Left cardiac atrium (tissue), 2 donors: ENCODE data around the gene PCDHGA8. TPM values are rescaled to one million over a fixed set of nuclear protein-coding genes. Genes with fewer than 3 reads are reported as not detected.

Source experiments
- total RNA-seq, 2 donors: library from RNA; stranded (reverse); fragmentation: NEBNext Ultra II Directional; extraction: Animal tissue kit (Norgen Biotek cat#: 25700); gene quantifications; one replicate each; pipeline ENCODE4 v1.2.1, GENCODE V29; 2021
- donor health status: DM: no; HTN: yes; CAD: no; lungs with severe emphysema.
- donor health status: DM: yes; HTN: yes; CAD: no.

Gene PCDHGA8
- total RNA-seq, 2 donors from 2014 or later: 2.9 to 3.7 TPM

Other genes starting within 250 kb of the PCDHGA8 start
- gene PCDHB6, start 242.6 kb upstream of the PCDHGA8 start, total RNA-seq: under 1 TPM; 0.71 to 0.86 TPM
- 1 to 10 TPM; 1.0 to 1.7 TPM for gene PCDHB7, start 220.0 kb upstream of the PCDHGA8 start, total RNA-seq
- gene PCDHB8, start 214.8 kb upstream of the PCDHGA8 start, total RNA-seq: 1 to 10 TPM; 2.6 to 6.1 TPM
- gene PCDHB16, start 210.2 kb upstream of the PCDHGA8 start, total RNA-seq: 1 to 10 TPM; 2.6 to 3.1 TPM
- 1 to 10 TPM; 2.5 to 4.3 TPM for gene PCDHB9, start 205.5 kb upstream of the PCDHGA8 start, total RNA-seq
- 1 to 10 TPM; 1.3 to 1.5 TPM for gene PCDHB10, start 200.3 kb upstream of the PCDHGA8 start, total RNA-seq
- 1 to 10 TPM; 1.8 to 3.3 TPM for gene PCDHB11, start 193.0 kb upstream of the PCDHGA8 start, total RNA-seq
- gene PCDHB12, start 183.9 kb upstream of the PCDHGA8 start, total RNA-seq: 1 to 10 TPM; 2.4 to 2.6 TPM
- 1 to 10 TPM; 3.5 to 5.3 TPM for gene PCDHB13, start 178.7 kb upstream of the PCDHGA8 start, total RNA-seq
- 1 to 10 TPM; 3.9 to 5.8 TPM for gene PCDHB14, start 169.3 kb upstream of the PCDHGA8 start, total RNA-seq
- gene PCDHB15, start 147.2 kb upstream of the PCDHGA8 start, total RNA-seq: 1 to 10 TPM; 4.5 to 5.7 TPM
- gene SLC25A2, start 88.6 kb upstream of the PCDHGA8 start, total RNA-seq: not detected
- gene TAF7, start 71.8 kb upstream of the PCDHGA8 start, total RNA-seq: 10 to 100 TPM; 86.3 to 93.5 TPM
- 1 to 10 TPM; 1.4 to 1.8 TPM for gene PCDHGA1, start 62.1 kb upstream of the PCDHGA8 start, total RNA-seq
- 1 to 10 TPM; 4.5 to 7.3 TPM for gene PCDHGA2, start 53.9 kb upstream of the PCDHGA8 start, total RNA-seq
- gene PCDHGA3, start 48.8 kb upstream of the PCDHGA8 start, total RNA-seq: 1 to 10 TPM; 5.0 to 5.8 TPM
- gene PCDHGB1, start 42.5 kb upstream of the PCDHGA8 start, total RNA-seq: 1 to 10 TPM; 3.0 to 3.2 TPM
- gene PCDHGA4, start 37.6 kb upstream of the PCDHGA8 start, total RNA-seq: 1 to 10 TPM; 4.0 to 4.3 TPM
- 1 to 10 TPM; 4.0 to 5.4 TPM for gene PCDHGB2, start 32.6 kb upstream of the PCDHGA8 start, total RNA-seq
- gene PCDHGA5, start 28.5 kb upstream of the PCDHGA8 start, total RNA-seq: 1 to 10 TPM; 3.5 to 4.3 TPM
- gene PCDHGB3, start 22.4 kb upstream of the PCDHGA8 start, total RNA-seq: 1 to 10 TPM; 3.9 to 4.6 TPM
- gene PCDHGA6, start 18.7 kb upstream of the PCDHGA8 start, total RNA-seq: 1 to 10 TPM; 3.7 to 4.4 TPM
- gene PCDHGA7, start 9.9 kb upstream of the PCDHGA8 start, total RNA-seq: 1 to 10 TPM; 3.2 to 3.5 TPM
- gene PCDHGB4, start 4.9 kb upstream of the PCDHGA8 start, total RNA-seq: 1 to 10 TPM; 4.4 to 4.5 TPM
- 1 to 10 TPM; 6.4 to 7.7 TPM for gene PCDHGB5, start 5.3 kb downstream of the PCDHGA8 start, total RNA-seq
- 1 to 10 TPM; 3.6 to 4.0 TPM for gene PCDHGA9, start 10.1 kb downstream of the PCDHGA8 start, total RNA-seq
- gene PCDHGB6, start 15.4 kb downstream of the PCDHGA8 start, total RNA-seq: 1 to 10 TPM; 4.9 to 5.2 TPM
- gene PCDHGA10, start 20.4 kb downstream of the PCDHGA8 start, total RNA-seq: 1 to 10 TPM; 3.3 to 4.6 TPM
- 1 to 10 TPM; 7.6 to 8.8 TPM for gene PCDHGB7, start 25.0 kb downstream of the PCDHGA8 start, total RNA-seq
- gene PCDHGA11, start 28.4 kb downstream of the PCDHGA8 start, total RNA-seq: 1 to 10 TPM; 3.2 to 3.5 TPM
- gene PCDHGA12, start 37.9 kb downstream of the PCDHGA8 start, total RNA-seq: 1 to 10 TPM; 4.5 to 6.5 TPM
- gene PCDHGC3, start 83.3 kb downstream of the PCDHGA8 start, total RNA-seq: 10 to 100 TPM; 33.7 to 39.1 TPM
- gene PCDHGC4, start 92.4 kb downstream of the PCDHGA8 start, total RNA-seq: 1 to 10 TPM; 1.4 to 1.7 TPM
- gene PCDHGC5, start 96.4 kb downstream of the PCDHGA8 start, total RNA-seq: 1 to 10 TPM in 1 of 2 donors, under 1 TPM in 1; 0.97 to 1.7 TPM
- gene DIAPH1, start 226.4 kb downstream of the PCDHGA8 start, total RNA-seq: 10 to 100 TPM; 25.9 to 39.4 TPM
- gene HDAC3, start 244.2 kb downstream of the PCDHGA8 start, total RNA-seq: 10 to 100 TPM; 21.1 to 29.8 TPM
- 1 to 10 TPM; 1.4 to 1.6 TPM for gene RELL2, start 244.4 kb downstream of the PCDHGA8 start, total RNA-seq